GM12878 (cell line): ENCODE measurements around the gene MAFB. TPM values are rescaled to one million over a fixed set of nuclear protein-coding genes. Genes with fewer than 3 reads are reported as not detected.

ENCODE experiments used
- ATAC-seq: fragments of 200-7000 bp; cut with Tn5 transposase; 3 replicates; pipeline ENCODE4 v1.9.1; 2020; ENCODE audit warnings: mild to moderate bottlenecking, moderate library complexity
- BruUV-seq: library from RNA; stranded (reverse); fragments of 400-500 nt; replicated peaks from 2 replicates; lab custom pipeline; 2021; lab: Mats Ljungman, UMichigan
- CTCF ChIA-PET: fragments of 300-600 bp; sonication (Branson Sonifier 250); formaldehyde crosslinking; extraction: SDS; loops from one replicate; lab custom pipeline; 2021; ENCODE audit warnings: inconsistent platforms; lab: Yijun Ruan, JAX
- POLR2A ChIA-PET: fragments of 350-600 bp; formaldehyde crosslinking; extraction: SDS; loops from one replicate; lab custom pipeline; 2021; ENCODE audit warnings: inconsistent platforms; lab: Charles Lee
- RAD21 ChIA-PET: fragments of 300-600 bp; sonication (Branson Sonifier 250); formaldehyde crosslinking; loops from one replicate; lab custom pipeline; 2023; ENCODE audit warnings: antibody characterized with exemption; ENCODE audit not compliant: unreplicated experiment; lab: Charles Lee
- SMC1A ChIA-PET: fragments of 300-600 bp; sonication (Branson Sonifier 250); formaldehyde crosslinking; loops from one replicate; lab custom pipeline; 2023; ENCODE audit not compliant: unreplicated experiment, uncharacterized antibody; lab: Charles Lee
- DNase-seq: peaks from one replicate; pipeline ENCODE4 v3.0.0-alpha.2; 2011; ENCODE audit warnings: low read depth, low spot score
- FAIRE-seq: peaks from 3 replicates; lab custom pipeline; 2011; peaks lifted over from hg19 to GRCh38; lab: Jason Lieb, UNC
- H2AFZ ChIP-seq: 2 replicates; pipeline ENCODE4 v1.6.0; 2011; ENCODE audit warnings: low read depth, low read length, control low read depth; ENCODE audit not compliant: control insufficient read depth
- H3K27ac ChIP-seq: 2 replicates; pipeline ENCODE4 v1.5.1; 2011; ENCODE audit warnings: control low read depth; ENCODE audit not compliant: control insufficient read depth, insufficient read depth
- H3K27me3 ChIP-seq, 2 experiments: replicated peaks in 1 of 2; 2 replicates each; pipeline versions ENCODE4 v1.6.0 to v1.6.1; 2011; ENCODE audit warnings: low read length in 1 of 2; ENCODE audit not compliant: control insufficient read depth in 2 of 2, insufficient read depth in 2 of 2
- H3K36me3 ChIP-seq, 2 experiments: 2 replicates each; pipeline ENCODE4 v1.5.1; 2011; ENCODE audit warnings: low read length in 1 of 2; ENCODE audit not compliant: control insufficient read depth in 2 of 2, insufficient read depth in 2 of 2
- H3K4me1 ChIP-seq: 2 replicates; pipeline ENCODE4 v1.6.1; 2011; ENCODE audit warnings: mild to moderate bottlenecking, low read length, moderate library complexity, mixed read lengths; ENCODE audit not compliant: control insufficient read depth, insufficient read depth
- H3K4me2 ChIP-seq: 2 replicates; pipeline ENCODE4 v1.6.0; 2011; ENCODE audit warnings: control low read depth; ENCODE audit not compliant: control insufficient read depth, insufficient read depth
- H3K4me3 ChIP-seq: fragments of 200-600 bp; sonication (generic); 2 replicates; pipeline ENCODE4 v1.5.1; 2016
- H3K79me2 ChIP-seq: 2 replicates; pipeline ENCODE4 v1.6.0; 2011; ENCODE audit warnings: low read length; ENCODE audit not compliant: control insufficient read depth, insufficient read depth
- H3K9ac ChIP-seq: 2 replicates; pipeline ENCODE4 v1.8.0; 2011; ENCODE audit warnings: low read length, control low read depth, mixed read lengths; ENCODE audit not compliant: control insufficient read depth, insufficient read depth
- H3K9me3 ChIP-seq: replicated peaks from 3 replicates; pipeline ENCODE4 v1.5.1; 2011; ENCODE audit warnings: mild to moderate bottlenecking, low read length; ENCODE audit not compliant: control insufficient read depth, insufficient read depth
- H4K20me1 ChIP-seq: 2 replicates; pipeline ENCODE4 v1.6.0; 2011; ENCODE audit not compliant: control insufficient read depth, insufficient read depth
- CBFB ChIP-seq: IDR thresholded peaks from 2 replicates; pipeline ENCODE4 v1.6.1; 2016; ENCODE audit warnings: antibody characterized with exemption, low read depth
- HCFC1 ChIP-seq: fragments of 150-350 bp; IDR thresholded peaks from 2 replicates; pipeline ENCODE4 v1.6.1; 2014; ENCODE audit warnings: low read length
- MEF2B ChIP-seq: fragments of 450-650 bp; IDR thresholded peaks from 2 replicates; pipeline ENCODE4 v1.6.1; 2018; ENCODE audit warnings: mild to moderate bottlenecking, moderate library complexity; ENCODE audit not compliant: partially characterized antibody, poor library complexity, severe bottlenecking
- MYB ChIP-seq: fragments of 150-350 bp; IDR thresholded peaks from 2 replicates; pipeline ENCODE4 v1.6.1; 2014; ENCODE audit warnings: mild to moderate bottlenecking, low read depth, low read length, borderline replicate concordance
- NRF1 ChIP-seq: conservative IDR thresholded peaks from 2 replicates; pipeline ENCODE4 v1.6.1; 2011; ENCODE audit warnings: mild to moderate bottlenecking, low read depth, low read length, improper control_type of control experiment
- RFX5 ChIP-seq: IDR thresholded peaks from 2 replicates; pipeline ENCODE4 v1.6.1; 2011; ENCODE audit warnings: low read depth, low read length, improper control_type of control experiment
- TARDBP ChIP-seq: IDR thresholded peaks from 2 replicates; pipeline ENCODE4 v1.6.1; 2016; ENCODE audit warnings: borderline replicate concordance
- ZNF274 ChIP-seq: IDR thresholded peaks from one replicate; pipeline ENCODE4 v1.8.0; 2011; ENCODE audit not compliant: insufficient read length, insufficient read depth
- WGBS: methylation state at CpG from one replicate; pipeline ENCODE4 v1.1.6; 2016; ENCODE audit warnings: low lambda C conversion rate; ENCODE audit not compliant: insufficient replicate concordance, insufficient coverage; ENCODE audit errors: missing lambda C conversion rate; 5-methylcytosine and 5-hydroxymethylcytosine counted together
- in situ Hi-C: fragments of 300-500 bp; cut with MboI; formaldehyde crosslinking; loops from 9 replicates; pipeline ENCODE4 v1.14.3; 2018; ENCODE audit warnings: mixed read lengths
- intact Hi-C: fragments of 100-400 bp; cut with micrococcal nuclease; formaldehyde crosslinking; loops from one replicate; pipeline ENCODE4 v1.14.2; 2022; ENCODE audit not compliant: unreplicated experiment
- polyA plus RNA-seq, 11 experiments: library from polyadenylated mRNA; depleted of rRNA in 4 of 11; unstranded in 6 of 11; stranded (reverse) in 5 of 11; fragments of >200 nt; fragmentation: Nextera tagmentation in 4 of 11; fragmentation: Illumina TruSeq in 1 of 11; extraction: Ambion mirVana in 4 of 11; extraction: Trizol in 1 of 11; gene quantifications; 1 replicate in 1 of 11; 2 replicates in 10 of 11; pipeline versions ENCODE4 v1.2.1 to v1.2.3, GENCODE V29; 2011 to 2016; ENCODE audit warnings: inconsistent platforms in 2 of 11, missing spikeins in 2 of 11, low read depth in 1 of 11
- total RNA-seq, 4 experiments: library from RNA; depleted of rRNA in 3 of 4; stranded (reverse); fragments of >200 nt in 3 of 4; fragmentation: Illumina TruSeq in 1 of 4; extraction: Trizol in 1 of 4; gene quantifications; 2 replicates each; pipeline versions ENCODE4 v1.2.1 to v1.2.3, GENCODE V29; 2013 to 2021
- TF ChIP-seq, protein P1 (sequence below): IDR thresholded peaks from 2 replicates; pipeline ENCODE4 v1.6.1; 2011; ENCODE audit warnings: borderline replicate concordance, low read depth, mild to moderate bottlenecking, moderate library complexity, mixed read lengths, low read length; ENCODE audit not compliant: insufficient read depth; ENCODE audit errors: extremely low read length

The MAFB gene
- total and polyA plus RNA-seq, 10 of the 15 experiments (the other 5 are each of a cell fraction or from before 2014, with no cell fraction given), result 0.01 to 0.08 (median 0.01) TPM; not detected in 7

- no peaks in the 10 kb centered on the region for H3K79me2 ChIP-seq
- SMC1A ChIA-PET, result no interaction called here
- TF ChIP-seq CBFB (no peak), TARDBP (no peak), MEF2B (no peak), ZNF274 (no peak), HCFC1 (no peak), MYB (no peak), RFX5 (no peak), NRF1 (no peak)
- TF ChIP-seq, protein P1, sequence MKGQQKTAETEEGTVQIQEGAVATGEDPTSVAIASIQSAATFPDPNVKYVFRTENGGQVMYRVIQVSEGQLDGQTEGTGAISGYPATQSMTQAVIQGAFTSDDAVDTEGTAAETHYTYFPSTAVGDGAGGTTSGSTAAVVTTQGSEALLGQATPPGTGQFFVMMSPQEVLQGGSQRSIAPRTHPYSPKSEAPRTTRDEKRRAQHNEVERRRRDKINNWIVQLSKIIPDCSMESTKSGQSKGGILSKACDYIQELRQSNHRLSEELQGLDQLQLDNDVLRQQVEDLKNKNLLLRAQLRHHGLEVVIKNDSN, result no peak
- CTCF ChIA-PET, result no interaction called here
- peaks cover 3 to 6% of the 10 kb centered on the region in 2 experiments; a peak in 3 of 4 replicates for H3K27me3 ChIP-seq
- H2AFZ ChIP-seq, result no peak overlapping the region
- RAD21 ChIA-PET, result no interaction called here
- in situ Hi-C loops (no loop called here), intact Hi-C loops (no loop called here)
- no peaks in the 10 kb centered on the region for H4K20me1 ChIP-seq
- no peaks in the 10 kb centered on the region for H3K4me1 ChIP-seq
- no TSS peak for BruUV-seq
- FAIRE-seq (no peak), ATAC-seq (no peak), DNase-seq (no peak)
- WGBS, result 6% methylated on average over 4 of the region's 6 CpGs
- no peak overlapping the region for H3K9ac ChIP-seq
- POLR2A ChIA-PET, result no interaction called here
- H3K4me3 ChIP-seq, result no peak overlapping the region
- no peaks in the 10 kb centered on the region for H3K36me3 ChIP-seq
- no peak overlapping the region for H3K27ac ChIP-seq
- H3K9me3 ChIP-seq, result no peaks in the 10 kb centered on the region
- H3K4me2 ChIP-seq, result no peak overlapping the region
Observed at GRCh38 chr20:40646813-40647212, 42.2 kb downstream of the MAFB start.
